ENCODE results near the gene ELP2.
"Not testable (repeated sequence)": the region's sequence is repeated elsewhere in the genome, so short reads cannot be mapped to it uniquely, and the experiment has no call there.

Gene ELP2

DNA sequence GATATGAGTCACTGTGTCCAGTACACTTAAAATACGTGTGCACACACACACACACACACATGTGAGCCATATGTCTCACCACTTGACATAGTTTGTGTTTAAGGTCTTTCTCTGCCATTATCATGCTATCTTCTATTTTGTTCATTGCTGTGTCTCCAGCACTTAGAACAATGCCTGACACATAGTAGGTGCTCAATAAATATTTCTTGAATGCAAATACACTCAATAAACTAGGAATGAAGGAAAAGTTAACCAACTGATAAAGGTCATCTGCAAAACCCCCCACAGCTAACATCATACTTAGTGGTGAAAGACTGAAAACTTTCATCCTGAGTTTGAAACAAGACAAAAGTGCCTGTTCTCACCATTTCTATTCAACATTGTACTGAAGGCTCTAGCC lies 62.0 kb downstream of the ELP2 start:
- DNase-seq, result no peak

DNA sequence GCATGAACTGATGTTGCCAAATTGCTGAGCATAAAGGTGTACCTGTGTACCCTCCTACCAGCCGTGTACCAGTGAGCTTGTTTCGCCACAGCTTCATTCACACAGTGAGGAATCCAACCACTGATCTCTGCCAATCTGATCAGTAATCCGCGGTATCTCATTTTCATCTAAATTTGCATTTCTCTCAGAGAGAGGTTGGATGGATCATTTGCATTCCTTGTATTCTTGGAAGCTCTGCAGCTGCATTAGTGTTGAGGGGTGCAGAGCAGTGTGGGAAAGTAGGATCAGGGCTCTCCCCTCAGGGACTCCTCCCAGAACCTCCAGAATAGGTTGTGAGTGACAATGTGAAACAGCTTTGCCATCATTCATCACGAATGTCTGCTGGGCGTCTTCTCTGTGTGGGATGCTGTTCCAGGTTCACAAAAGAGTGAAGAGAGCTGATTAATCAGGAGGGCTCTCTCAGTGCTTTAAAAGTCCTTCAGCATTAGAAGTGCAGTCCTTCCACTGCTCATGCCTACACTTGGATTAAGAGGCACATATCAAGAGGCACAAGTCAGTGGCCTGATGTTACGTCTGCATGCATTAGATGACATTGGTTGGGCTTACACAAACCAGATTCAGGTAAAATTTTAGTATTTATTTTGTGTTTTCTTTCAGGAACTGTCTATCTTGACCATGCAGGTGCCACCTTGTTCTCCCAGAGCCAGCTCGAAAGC lies 65.1 kb downstream of the ELP2 start:
- DNase-seq, result no peak

DNA sequence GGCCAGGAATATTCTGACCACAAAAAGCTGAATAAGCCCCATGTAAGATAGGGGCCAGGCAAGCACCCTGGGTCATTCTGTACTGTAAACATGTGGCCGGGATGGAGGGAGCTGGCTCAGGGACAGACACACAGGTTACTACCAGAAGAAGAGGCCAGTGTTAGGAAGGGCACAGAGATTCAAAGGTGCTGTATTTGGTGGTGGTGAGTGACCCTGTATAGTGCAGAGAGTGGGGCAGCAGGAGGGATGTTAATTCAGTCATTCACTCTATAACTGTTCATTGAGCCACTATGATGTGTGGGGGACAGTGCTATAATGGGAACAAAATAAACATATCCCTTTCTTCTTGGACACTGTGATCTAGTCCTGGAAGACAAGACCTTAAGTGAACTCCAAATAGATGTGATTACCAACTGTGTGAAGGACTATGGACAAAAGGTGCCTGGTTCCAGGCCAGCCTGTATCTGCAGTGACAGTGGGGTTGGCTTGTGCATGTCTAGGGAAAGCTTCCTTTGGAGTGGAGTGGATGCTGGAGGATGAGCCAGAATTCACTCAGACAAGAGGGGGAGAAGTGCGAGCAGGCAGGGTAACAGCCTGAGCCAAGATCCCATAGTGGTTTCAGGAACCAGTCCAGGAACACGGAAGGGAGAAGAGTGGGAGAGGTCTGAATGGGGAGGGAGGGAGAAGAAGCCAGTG lies 65.9 kb downstream of the ELP2 start:
- no peak for DNase-seq

DNA sequence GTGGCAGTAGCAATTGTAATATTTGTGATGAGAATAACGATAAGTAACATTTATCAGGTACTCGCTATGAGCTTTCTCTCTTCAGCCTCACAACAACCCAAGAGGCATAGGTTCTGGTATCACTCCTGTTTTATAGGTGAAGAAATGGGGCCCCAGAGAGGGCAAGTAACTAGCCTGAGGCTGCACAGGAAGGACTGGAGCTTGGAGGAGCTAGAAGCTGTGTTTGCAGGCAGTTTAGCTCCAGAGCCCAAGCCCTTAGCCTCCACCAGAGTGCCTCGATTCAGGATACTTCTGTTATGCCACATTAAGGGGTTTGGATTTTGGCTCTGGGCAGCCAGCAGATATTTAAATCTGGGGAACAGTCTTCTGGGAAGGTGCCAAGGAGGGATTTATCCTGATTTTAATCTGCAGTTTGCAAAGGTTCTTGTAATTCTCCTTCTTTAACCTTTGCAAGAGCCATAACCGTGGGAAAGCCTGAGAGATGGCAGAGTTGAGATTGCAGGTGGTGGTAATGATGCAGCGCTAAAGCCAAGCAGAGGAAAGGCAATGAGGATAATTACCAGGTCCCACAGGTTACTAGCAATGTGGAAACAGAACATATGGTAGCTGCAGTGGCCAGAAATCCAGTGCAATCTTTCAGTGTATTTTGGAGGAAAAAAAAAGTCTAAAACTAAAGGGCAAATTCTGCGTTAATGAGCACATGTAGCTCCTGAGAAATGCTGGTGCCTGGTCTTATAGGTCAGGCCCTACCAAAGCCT lies 66.7 kb downstream of the ELP2 start:
- peak; percentile 22 for DNase-seq

DNA sequence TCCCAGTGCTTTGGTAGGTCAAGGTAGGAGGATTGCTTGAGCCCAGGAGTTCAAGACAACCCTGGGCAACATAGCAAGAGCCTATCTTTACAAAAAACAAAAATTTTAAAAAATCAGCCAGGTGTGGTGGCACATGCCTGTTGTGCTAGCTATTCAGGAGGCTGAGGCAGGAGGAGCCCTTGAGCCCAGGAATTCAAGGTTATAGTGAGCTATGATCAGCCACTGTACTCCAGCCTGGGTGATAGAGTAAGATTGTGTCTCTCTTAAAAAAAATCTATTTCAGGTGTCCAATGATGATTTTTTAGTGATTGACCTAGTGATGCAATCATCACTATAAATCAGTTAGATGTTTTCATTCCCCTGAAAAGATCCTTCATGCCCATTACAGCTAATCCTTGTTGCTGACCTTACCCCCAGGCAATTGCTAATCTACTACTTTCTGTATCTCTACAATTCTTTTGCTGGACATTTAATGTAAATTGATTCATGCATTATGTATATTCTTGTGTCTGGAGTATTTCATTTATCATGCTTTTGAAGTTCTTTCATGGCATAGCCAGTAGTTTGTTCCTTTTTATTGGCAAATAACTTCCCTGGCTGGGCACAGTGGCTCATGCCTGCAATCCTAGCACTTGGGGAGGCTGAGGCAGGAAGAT lies 67.9 kb downstream of the ELP2 start:
- no peak for DNase-seq

DNA sequence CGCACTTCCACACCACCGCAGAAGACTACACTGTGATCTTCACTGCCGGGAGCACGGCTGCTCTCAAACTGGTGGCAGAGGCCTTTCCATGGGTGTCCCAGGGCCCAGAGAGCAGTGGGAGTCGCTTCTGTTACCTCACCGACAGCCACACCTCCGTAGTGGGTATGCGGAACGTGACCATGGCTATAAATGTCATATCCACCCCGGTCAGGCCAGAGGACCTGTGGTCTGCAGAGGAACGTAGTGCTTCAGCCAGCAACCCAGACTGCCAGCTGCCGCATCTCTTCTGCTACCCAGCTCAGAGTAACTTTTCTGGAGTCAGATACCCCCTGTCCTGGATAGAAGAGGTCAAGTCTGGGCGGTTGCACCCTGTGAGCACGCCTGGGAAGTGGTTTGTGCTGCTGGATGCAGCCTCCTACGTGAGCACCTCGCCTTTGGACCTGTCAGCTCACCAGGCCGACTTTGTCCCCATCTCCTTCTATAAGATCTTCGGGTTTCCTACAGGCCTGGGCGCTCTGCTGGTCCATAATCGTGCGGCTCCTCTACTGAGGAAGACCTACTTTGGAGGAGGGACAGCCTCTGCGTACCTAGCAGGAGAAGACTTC lies 70.1 kb downstream of the ELP2 start:
- DNase-seq, result no peak

DNA sequence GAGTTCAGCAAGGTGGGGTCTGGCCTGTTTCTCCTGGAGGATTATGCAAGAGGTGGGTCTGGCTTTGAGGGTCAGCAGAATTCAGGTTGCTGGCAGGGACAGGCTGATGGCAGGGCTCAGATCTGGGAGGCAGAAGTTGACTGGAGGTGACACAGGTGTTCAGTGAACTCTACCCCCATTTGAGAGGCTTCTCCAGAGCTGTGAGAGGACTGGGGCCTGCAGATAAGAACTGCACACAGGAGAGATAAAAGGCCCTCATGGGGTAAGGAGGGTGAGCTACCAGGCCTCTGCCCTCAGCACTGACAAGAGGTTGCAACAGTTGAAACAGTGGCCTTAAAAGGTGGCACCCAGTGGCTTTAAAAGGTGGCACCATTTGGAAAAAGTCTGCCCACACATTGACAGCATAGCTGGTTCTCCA lies 70.7 kb downstream of the ELP2 start:
- no peak for DNase-seq

DNA sequence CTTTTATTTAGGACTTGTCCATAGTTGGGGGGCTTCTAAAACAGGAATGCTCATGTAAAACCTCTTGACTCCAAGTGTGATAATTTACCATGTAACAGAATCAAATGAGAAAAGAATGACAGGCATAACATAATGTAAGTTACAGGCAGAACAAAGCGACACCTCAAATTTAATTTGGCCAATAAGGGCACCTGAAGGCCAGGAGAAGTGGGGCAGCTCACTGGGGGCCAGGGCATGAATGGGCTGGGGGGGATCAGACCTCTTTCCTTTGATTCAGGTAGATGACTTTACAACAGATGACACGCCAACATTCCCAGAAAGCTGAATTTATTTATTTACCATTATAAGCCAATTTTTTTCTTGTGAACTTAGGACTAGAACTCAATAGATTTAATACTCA lies 72.1 kb downstream of the ELP2 start:
- no peak for DNase-seq

DNA sequence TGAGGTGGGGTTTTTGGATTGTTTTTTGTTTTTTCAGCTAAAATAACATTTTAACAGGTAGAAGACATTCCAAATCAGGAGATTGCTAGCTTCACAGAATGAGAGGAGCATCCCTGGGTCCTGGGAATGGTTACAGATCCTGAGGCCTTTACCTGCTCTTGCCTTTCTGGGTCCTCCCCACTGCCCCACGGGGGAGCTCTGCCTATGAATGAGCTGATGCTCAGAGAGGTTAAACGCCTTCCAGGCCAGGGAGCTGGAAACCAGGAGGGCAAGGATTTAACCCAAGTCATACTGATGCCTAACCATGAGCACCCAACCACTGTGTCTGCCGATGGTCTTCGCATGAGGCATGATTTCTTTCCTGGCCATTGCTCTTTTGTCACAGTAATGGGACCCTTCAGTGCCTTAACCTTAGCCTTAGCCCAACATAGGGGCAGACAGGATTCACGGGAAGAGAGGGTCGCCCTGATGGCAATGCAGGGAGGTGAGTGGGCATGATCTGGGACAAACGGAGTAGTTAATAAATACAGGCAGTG lies 73.7 kb downstream of the ELP2 start:
- no peak for DNase-seq

DNA sequence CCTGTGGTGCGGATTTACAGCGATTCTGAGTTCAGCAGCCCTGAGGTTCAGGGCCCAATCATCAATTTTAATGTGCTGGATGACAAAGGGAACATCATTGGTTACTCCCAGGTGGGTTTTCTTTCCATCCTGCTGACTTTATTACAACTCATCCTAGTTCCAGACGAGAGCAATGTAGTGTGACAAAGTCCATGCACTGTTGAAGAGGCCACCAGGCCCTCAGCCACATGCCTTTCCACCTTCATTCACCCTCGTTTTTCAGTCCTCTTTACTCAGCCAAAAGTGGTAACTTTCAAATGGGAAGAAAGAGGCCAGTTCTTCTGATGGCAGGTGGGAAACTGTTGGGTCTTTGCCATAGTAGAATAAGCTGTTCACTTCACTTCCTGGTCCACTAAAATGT lies 75.5 kb downstream of the ELP2 start:
- no peak for DNase-seq

DNA sequence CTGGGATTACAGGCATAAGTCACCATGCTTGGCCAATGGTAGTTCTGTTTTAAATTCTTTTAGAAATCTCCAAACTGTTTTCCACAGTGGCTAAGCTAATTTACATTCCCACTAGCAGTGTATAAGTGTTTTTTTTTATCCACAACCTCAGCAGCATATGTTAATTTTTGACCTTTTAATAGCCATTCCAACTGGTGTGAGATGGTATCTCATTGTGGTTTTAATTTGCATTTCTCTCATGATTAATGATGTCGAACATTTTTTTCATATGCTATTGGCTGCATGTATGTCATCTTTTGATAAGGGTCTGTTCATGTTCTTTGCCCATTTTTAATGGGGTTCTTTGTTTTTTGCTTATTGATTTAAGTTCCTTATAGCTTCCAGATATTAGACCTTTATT lies 77.6 kb downstream of the ELP2 start:
- no peak for DNase-seq

DNA sequence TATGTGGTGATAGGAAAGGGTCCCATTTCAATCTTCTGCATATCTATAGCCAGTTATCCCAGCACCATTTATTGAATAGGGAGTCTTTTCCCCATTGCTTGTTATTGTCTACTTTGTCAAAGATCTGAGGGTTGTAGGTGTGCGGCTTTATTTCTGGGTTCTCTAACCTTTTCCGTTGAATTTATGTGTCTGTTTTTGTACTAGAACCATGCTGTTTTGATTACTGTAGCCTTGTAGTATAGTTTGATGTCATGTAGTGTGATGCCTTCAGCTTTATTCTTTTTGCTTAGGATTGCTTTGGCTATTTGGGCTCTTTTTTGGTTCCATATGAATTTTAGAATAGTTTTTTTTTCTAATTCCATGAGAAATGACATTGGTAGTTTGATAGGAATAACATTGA lies 78.3 kb downstream of the ELP2 start:
- DNase-seq, result not testable (repeated sequence)

DNA sequence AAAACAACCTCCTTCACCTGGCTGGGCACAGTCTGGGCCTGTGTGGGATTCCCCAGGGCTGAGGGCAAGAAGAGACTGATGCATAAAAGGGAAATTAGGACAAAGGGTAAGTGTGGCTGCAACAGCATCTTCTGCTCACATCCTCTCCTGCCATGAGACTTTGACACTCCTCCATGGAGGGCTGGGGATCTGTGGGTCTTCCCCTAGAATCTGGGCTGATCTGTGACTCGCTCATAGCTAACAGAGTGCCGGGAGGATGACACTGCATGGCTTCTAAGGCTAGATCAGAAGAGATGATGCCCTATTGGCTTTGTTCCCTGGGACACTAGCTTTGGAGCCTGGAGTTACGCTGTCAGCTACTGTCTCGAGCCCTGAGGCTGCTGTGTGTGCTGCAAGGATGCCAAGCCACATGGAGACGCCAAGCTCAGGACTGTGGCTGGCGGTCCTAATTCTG lies 81.9 kb downstream of the ELP2 start:
- no peak for DNase-seq

DNA sequence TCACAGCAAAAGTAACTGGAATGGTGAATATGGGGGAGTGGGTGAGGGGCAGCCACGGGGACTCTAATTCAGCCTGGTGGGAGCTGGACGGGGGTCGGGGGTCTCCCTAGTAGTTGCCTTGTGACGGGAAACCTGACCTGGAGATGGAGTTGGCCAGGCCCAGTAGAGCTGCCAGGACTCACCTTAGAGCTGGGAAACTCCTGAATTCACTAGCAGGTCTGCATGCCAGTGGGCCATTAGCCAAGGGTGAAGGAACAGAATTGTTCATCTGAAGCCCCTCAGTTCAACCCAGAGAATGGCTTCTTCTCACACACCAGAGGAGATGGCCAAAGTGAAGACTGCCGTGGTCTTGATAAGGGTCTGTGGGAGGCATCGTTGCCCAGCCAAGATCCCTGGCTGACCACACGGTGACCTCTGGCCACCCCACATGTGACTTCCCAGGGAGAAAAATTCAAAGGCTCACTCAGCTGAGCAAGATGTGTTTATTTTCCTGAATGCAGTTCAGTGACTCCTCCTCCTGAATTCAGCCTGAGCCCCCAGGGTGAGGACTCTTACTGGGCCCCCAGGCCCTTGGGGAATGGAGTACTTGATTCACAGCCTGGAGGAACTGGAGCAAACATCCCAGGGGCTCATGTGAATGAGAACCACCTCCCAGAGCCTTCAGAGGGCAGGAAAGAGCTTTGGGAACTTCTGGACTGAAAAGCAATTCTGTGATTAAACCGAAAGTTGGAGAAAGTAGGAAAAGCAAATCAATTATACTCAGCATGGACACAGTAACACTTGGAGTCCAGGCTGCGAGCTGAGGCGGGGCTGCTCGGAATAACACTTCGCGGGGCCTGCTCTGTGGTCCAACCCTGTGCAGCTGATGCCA lies 82.8 kb downstream of the ELP2 start:
- DNase-seq, result no peak

DNA sequence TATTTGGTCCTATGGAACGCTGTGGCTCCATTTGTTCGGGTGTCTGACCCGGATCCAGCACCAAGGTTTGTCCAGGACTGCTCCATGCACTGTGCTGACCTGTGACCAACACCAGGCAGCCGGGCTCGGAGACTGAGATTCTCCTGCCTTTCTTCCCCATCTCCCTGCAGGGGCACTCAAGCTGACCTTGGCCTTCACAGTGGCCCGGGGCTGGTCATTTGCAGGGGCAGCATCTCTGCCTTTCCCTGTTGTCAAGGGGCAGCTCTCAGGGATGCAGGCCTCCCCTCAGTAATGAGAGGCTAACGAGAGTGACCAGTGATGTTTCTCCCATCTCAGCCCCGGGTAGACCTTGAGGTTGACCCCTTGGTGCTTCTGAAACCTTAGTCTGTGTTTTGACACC lies 85.1 kb downstream of the ELP2 start:
- DNase-seq, result no peak

DNA sequence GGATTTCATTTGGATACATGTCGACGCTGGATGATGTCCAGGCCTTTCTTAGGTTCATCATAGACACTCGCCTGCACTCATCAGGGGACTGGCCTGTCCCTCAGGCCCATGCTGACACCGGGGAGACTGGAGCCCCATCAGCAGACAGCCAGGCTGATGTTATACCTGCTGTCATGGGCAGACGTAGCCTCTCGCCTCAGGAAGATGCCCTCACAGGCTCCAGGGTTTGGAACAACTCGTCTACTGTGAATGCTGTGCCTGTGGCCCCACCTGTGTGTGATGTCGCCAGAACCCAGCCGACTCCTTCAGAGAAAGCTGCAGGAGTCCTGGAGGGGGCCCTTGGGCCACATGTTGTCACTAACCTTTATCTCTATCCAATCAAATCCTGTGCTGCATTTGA lies 85.9 kb downstream of the ELP2 start:
- no peak for DNase-seq

DNA sequence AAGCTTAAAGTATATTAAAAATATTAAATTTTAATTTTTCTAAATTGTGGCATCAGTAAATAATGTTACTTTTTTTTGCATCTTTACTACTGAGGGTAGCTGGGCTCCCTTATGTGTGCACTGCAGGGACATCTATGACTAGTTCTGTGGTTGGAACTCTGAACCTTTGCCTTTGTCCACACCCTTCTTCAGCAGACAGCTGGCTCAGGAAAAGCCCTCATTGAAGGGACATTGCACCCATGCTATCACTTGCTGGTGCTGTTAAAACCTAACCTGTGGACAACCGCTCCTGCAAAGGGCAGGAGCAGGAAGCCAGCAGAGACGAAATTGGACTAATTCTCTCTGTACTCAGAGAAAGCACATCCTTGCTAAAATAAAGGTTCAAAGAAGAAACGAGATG lies 87.6 kb downstream of the ELP2 start:
- DNase-seq, result no peak

DNA sequence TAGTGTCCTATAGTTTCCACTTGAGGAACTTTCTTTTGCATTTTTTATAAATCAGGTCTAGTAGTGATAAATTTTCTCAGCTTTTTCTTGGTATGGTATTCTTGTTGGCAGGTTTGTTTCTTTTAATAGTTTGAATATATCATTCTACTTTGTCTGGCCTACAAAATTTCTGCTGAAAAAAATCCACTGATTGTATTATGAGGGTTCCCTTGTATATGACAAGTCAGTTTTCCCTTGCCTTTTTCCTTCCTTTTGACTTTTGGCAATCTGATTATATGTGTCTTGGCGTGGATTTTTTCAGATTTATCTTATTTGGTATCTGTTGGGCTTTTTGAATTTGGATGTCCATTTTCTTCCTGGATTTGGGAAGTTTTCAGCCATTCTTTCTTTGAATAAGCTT lies 99.5 kb downstream of the ELP2 start:
- no peak for DNase-seq
